Right lobe of liver (tissue), 6 donors: ENCODE data around the gene MAGI1. TPM values are rescaled to one million over a fixed set of nuclear protein-coding genes. Genes with fewer than 3 reads are reported as not detected.
A peak's percentile ranks its signal among the peaks of the same experiment; 100 is the strongest.

Experiments
- ATAC-seq, 4 donors: fragments of 200-7000 bp; cut with Tn5 transposase; one replicate each; pipeline ENCODE4 v1.9.1; 2020; ENCODE audit warnings: mild to moderate bottlenecking in 4 of 4, moderate library complexity in 4 of 4
- DNase-seq, 3 donors: peaks; one replicate each; pipeline ENCODE4 v3.0.0-alpha.2; 2020
- H3K27ac ChIP-seq, 3 donors: fragments of 200-600 bp; one replicate each; pipeline ENCODE4 v1.8.0; 2022
- H3K27me3 ChIP-seq, 2 donors: fragments of 200-600 bp; one replicate each; pipeline ENCODE4 v1.8.0; 2022
- H3K36me3 ChIP-seq, 4 donors: fragments of 200-600 bp; sonication (generic) in 1 of 4; one replicate each; pipeline versions ENCODE4 v1.5.1 to v1.8.0; 2017 to 2022; ENCODE audit warnings: control low read depth in 1 of 4
- H3K4me1 ChIP-seq, 4 donors: fragments of 200-600 bp; sonication (generic) in 1 of 4; one replicate each; pipeline versions ENCODE4 v1.5.1 to v1.8.0; 2017 to 2022; ENCODE audit warnings: control low read depth in 1 of 4
- H3K4me3 ChIP-seq, 3 donors: fragments of 200-600 bp; one replicate each; pipeline ENCODE4 v1.8.0; 2022
- H3K9me3 ChIP-seq, 4 donors: fragments of 200-600 bp; sonication (generic) in 1 of 4; one replicate each; pipeline versions ENCODE4 v1.5.1 to v1.8.0; 2017 to 2022; ENCODE audit warnings: control low read depth in 1 of 4
- POLR2A ChIP-seq: fragments of 450-650 bp; IDR thresholded peaks from one replicate; pipeline ENCODE4 v1.6.1; 2017; ENCODE audit warnings: antibody characterized with exemption, mild to moderate bottlenecking
- WGBS: methylation state at CpG from one replicate; pipeline ENCODE4 v1.1.6; 2018; ENCODE audit warnings: low coverage, low lambda C conversion rate; ENCODE audit not compliant: insufficient coverage; ENCODE audit errors: missing lambda C conversion rate; 5-methylcytosine and 5-hydroxymethylcytosine counted together
- intact Hi-C, 2 donors: fragments of 100-400 bp; cut with DNase I; formaldehyde crosslinking; loops; one replicate each; pipeline versions ENCODE4 v1.11.2 to v1.14.1; 2022
- total RNA-seq, 6 experiments: library from RNA; depleted of rRNA in 2 of 6; stranded (reverse); fragments of >200 nt in 2 of 6; fragmentation: NEBNext Ultra II Directional in 3 of 6; extraction: Animal tissue kit (Norgen Biotek cat#: 25700) in 3 of 6; gene quantifications; one replicate each; pipeline versions ENCODE4 v1.1.0 to v1.2.4, GENCODE V29; 2016 to 2023
- TF ChIP-seq, protein P1 (sequence below), 4 donors: fragments of 200-600 bp in 3 of 4; fragments of 450-650 bp in 1 of 4; IDR thresholded peaks; one replicate each; pipeline versions ENCODE4 v1.5.1 to v1.8.0; 2016 to 2022; ENCODE audit warnings: antibody characterized with exemption in 4 of 4, mild to moderate bottlenecking in 2 of 4
- donor health status: DM: no; HTN: yes; CAD: no.
- donor health status: DM: no; HTN: no; CAD: no.
- donor health status: DM: no; HTN: no; CAD: no.
- donor health status: DM: no; HTN: yes; CAD: no.
- donor health status: DM: no; HTN: yes; CAD: no.

MAGI1 gene
- total RNA-seq, 6 experiments from 2014 or later, result 22.6 to 37.7 (median 26.9) TPM

- no peak for DNase-seq
- 37% methylated on average over 4 of the region's 5 CpGs for WGBS
- peak overlapping the region; percentile 95 to 97 (median 96) for H3K27ac ChIP-seq
- intact Hi-C loops, result no loop called here
- no peaks in the 10 kb centered on the region for H3K9me3 ChIP-seq
- no peak for ATAC-seq
- no peaks in the 10 kb centered on the region for H3K36me3 ChIP-seq
- H3K4me1 ChIP-seq, result peaks cover 0 to 27% (median 0%) of the 10 kb centered on the region in 4 donors
- TF ChIP-seq, protein P1, sequence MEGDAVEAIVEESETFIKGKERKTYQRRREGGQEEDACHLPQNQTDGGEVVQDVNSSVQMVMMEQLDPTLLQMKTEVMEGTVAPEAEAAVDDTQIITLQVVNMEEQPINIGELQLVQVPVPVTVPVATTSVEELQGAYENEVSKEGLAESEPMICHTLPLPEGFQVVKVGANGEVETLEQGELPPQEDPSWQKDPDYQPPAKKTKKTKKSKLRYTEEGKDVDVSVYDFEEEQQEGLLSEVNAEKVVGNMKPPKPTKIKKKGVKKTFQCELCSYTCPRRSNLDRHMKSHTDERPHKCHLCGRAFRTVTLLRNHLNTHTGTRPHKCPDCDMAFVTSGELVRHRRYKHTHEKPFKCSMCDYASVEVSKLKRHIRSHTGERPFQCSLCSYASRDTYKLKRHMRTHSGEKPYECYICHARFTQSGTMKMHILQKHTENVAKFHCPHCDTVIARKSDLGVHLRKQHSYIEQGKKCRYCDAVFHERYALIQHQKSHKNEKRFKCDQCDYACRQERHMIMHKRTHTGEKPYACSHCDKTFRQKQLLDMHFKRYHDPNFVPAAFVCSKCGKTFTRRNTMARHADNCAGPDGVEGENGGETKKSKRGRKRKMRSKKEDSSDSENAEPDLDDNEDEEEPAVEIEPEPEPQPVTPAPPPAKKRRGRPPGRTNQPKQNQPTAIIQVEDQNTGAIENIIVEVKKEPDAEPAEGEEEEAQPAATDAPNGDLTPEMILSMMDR (IDR thresholded peaks at IDR 0.05), result no peak
- TF ChIP-seq POLR2A, result no peak
- peak overlapping the region; percentile 85 to 89 (median 87) for H3K4me3 ChIP-seq
- no peaks in the 10 kb centered on the region for H3K27me3 ChIP-seq
These were observed 2.8 kb downstream of the MAGI1 start for GRCh38 chr3:66035763-66036477.

DNA sequence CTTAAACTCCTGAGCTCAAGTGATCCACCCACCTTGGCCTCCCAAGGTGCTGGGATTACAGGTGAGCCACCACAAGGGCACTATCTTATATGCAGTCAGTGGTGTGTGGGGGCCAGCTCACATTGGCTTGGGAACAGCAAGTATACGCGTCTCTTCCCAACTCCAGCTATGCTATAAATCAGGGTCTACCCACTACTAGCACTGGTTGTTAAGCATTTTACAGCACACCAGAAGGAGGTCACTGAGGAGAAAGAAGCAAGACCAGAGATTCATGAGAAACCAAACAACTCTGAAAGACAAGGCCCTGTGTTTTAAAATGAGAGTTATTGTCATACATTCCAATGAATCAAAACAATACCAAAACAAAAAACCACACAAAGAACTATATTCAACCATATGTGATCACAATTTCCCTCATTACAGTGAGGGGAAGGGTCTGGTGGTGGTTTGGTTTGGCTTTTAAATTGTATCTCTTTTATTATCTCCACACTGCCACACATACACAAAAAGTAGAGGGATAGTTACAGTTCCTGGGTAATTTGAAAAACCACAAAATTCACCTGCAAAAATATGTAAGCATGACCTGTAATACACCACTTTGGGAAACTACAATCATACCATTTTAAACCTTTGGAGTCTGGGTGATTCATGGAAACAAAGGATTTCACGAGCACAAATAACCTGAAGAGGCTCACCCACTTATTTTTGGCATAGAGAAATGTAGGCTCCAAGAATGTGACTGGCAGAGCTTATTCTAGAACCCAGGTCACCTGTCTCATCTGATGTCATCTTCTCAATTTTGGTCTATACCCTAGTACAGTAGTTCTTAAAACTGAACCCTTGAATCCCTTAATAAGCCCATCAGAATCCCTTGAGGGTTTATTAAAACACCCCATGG, 5.2 kb downstream of the MAGI1 start:
- TF ChIP-seq, protein P1 (IDR thresholded peaks at IDR 0.05), result no peak
- TF ChIP-seq POLR2A, result no peak
- Histone ChIP-seq H3K4me3 (no peak overlapping the region), H3K36me3 (no peaks in the 10 kb centered on the region), H3K27ac (no peak overlapping the region), H3K27me3 (no peaks in the 10 kb centered on the region), H3K4me1 (peaks cover 0 to 30% (median 0%) of the 10 kb centered on the region in 4 donors), H3K9me3 (no peaks in the 10 kb centered on the region)
- WGBS, result no CpG with 5 or more reads among the region's 3 CpGs
- intact Hi-C loops, result no loop called here
- DNase-seq, result no peak
- ATAC-seq, result no peak

DNA sequence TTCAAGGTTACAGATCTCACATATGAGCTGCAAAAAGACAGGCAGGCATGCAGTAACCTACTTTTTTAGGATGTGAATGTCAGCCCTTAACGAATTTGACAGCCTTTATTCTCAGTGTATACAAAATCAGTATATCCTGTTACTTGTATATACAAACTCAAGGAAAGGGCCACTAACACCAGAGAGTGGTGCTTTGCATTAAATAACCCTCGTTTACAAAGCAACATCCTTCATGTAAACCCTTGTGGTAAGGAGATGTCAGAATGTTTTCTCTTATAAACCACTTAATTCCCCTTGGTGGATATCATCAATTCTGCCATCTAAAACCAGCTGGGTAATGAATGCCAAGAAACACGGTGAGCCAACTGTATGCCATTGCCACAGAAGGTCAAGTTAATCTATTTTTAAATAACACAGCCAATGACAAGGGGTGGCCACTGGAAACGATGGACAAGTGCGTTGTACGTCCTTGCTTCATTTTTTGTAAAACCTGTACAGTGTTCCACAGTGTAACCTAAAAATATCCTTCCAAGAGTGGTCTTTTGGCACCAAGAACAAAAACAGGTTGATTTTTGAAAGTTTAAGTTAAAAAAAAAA, 7.5 kb downstream of the MAGI1 start:
- H3K4me1 ChIP-seq, result peaks cover 0 to 23% (median 0%) of the 10 kb centered on the region in 4 donors
- no peaks in the 10 kb centered on the region for H3K36me3 ChIP-seq
- DNase-seq (no peak), ATAC-seq (no peak)
- intact Hi-C loops, result no loop called here
- no peak overlapping the region for H3K27ac ChIP-seq
- TF ChIP-seq, protein P1 (IDR thresholded peaks at IDR 0.05), result no peak
- H3K9me3 ChIP-seq, result no peaks in the 10 kb centered on the region
- no peaks in the 10 kb centered on the region for H3K27me3 ChIP-seq
- no peak overlapping the region for H3K4me3 ChIP-seq
- 50% methylated on average over 6 of the region's 6 CpGs for WGBS

DNA sequence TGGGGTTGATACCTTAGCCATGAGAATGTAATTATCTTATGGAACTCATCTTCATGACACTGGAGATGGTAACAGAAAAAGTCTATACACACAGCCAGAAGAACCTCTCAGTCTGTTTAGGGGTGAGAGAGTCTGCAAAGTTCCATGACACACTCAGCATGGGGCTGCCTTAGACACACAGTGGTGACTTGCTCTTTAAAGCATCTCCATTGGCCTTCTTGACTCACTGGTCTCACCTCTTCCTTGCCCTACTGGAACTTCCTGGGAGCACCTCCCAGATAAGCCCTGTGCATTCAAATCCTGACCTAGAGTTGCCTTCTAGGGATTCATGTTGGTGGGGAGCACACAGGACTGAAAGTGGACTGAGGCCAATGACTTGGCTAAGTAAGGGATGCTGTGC, 9.3 kb downstream of the MAGI1 start:
- H3K27ac ChIP-seq, result no peak overlapping the region
- no peak for ATAC-seq
- intact Hi-C loops, result no loop called here
- no peaks in the 10 kb centered on the region for H3K27me3 ChIP-seq
- TF ChIP-seq POLR2A, result no peak
- TF ChIP-seq, protein P1 (IDR thresholded peaks at IDR 0.05), result no peak
- peaks cover 0 to 12% (median 0%) of the 10 kb centered on the region in 4 donors for H3K4me1 ChIP-seq
- DNase-seq, result no peak
- H3K9me3 ChIP-seq, result no peaks in the 10 kb centered on the region
- no peak overlapping the region for H3K4me3 ChIP-seq
- no peaks in the 10 kb centered on the region for H3K36me3 ChIP-seq
